HepG2 (cell line): ENCODE results near the gene ZNF771. TPM values are rescaled to one million over a fixed set of nuclear protein-coding genes. Genes with fewer than 3 reads are reported as not detected.

Source experiments
- BORCS8-MEF2B ChIP-seq: sonication (generic); formaldehyde crosslinking; IDR thresholded peaks from 2 replicates; pipeline ENCODE4 v1.8.0; 2022; ENCODE audit warnings: mild to moderate bottlenecking, missing genetic modification reagents
- DR1 ChIP-seq: sonication (generic); formaldehyde crosslinking; IDR thresholded peaks from 2 replicates; pipeline ENCODE4 v1.8.0; 2021; ENCODE audit warnings: mild to moderate bottlenecking, missing genetic modification reagents, inconsistent platforms
- HHEX ChIP-seq: IDR thresholded peaks from 2 replicates; pipeline ENCODE4 v1.6.1; 2016; ENCODE audit warnings: control low read depth
- HOXA5 ChIP-seq: sonication (generic); formaldehyde crosslinking; IDR thresholded peaks from 2 replicates; pipeline ENCODE4 v1.4.0; 2020; ENCODE audit warnings: missing genetic modification reagents
- ISL2 ChIP-seq: sonication (generic); formaldehyde crosslinking; IDR thresholded peaks from 2 replicates; pipeline ENCODE4 v1.5.0; 2020; ENCODE audit warnings: missing genetic modification reagents
- KLF9 ChIP-seq: IDR thresholded peaks from 2 replicates; pipeline ENCODE4 v1.6.1; 2016; ENCODE audit warnings: low read depth
- MED13 ChIP-seq: sonication (generic); formaldehyde crosslinking; IDR thresholded peaks from 2 replicates; pipeline ENCODE4 v1.5.0; 2020; ENCODE audit warnings: missing genetic modification reagents
- MED8 ChIP-seq: sonication (generic); formaldehyde crosslinking; IDR thresholded peaks from 2 replicates; pipeline ENCODE4 v1.8.1; 2023; ENCODE audit warnings: mild to moderate bottlenecking, missing genetic modification reagents; ENCODE audit not compliant: insufficient replicate concordance
- MTA3 ChIP-seq: sonication (generic); formaldehyde crosslinking; IDR thresholded peaks from 2 replicates; pipeline ENCODE4 v1.4.0; 2020; ENCODE audit warnings: missing genetic modification reagents
- RFX3 ChIP-seq: IDR thresholded peaks from 2 replicates; pipeline ENCODE4 v1.6.1; 2016; ENCODE audit warnings: missing biosample characterization, missing genetic modification reagents
- SMAD1 ChIP-seq: sonication (generic); formaldehyde crosslinking; IDR thresholded peaks from 2 replicates; pipeline ENCODE4 v1.4.0; 2020; ENCODE audit warnings: missing genetic modification reagents, low read depth, mild to moderate bottlenecking, borderline replicate concordance
- SPEN ChIP-seq: sonication (generic); formaldehyde crosslinking; IDR thresholded peaks from 2 replicates; pipeline ENCODE4 v1.5.1; 2020; ENCODE audit warnings: low read depth, mild to moderate bottlenecking, missing genetic modification reagents
- TEAD3 ChIP-seq: optimal IDR thresholded peaks from 2 replicates; pipeline ENCODE3; 2016; ENCODE audit warnings: borderline replicate concordance
- ZFP1 ChIP-seq: IDR thresholded peaks from 2 replicates; pipeline ENCODE4 v1.6.1; 2016
- ZNF282 ChIP-seq: fragments of 450-650 bp; IDR thresholded peaks from 2 replicates; pipeline ENCODE4 v1.6.1; 2018; ENCODE audit not compliant: partially characterized antibody
- ZNF317 ChIP-seq: sonication (generic); formaldehyde crosslinking; IDR thresholded peaks from 2 replicates; pipeline ENCODE4 v1.5.0; 2020; ENCODE audit warnings: mild to moderate bottlenecking, missing genetic modification reagents
- ZNF496 ChIP-seq: sonication (generic); formaldehyde crosslinking; IDR thresholded peaks from 2 replicates; pipeline ENCODE4 v1.8.1; 2023; ENCODE audit warnings: mild to moderate bottlenecking, moderate library complexity, missing genetic modification reagents; ENCODE audit not compliant: insufficient replicate concordance
- ZNF562 ChIP-seq: sonication (generic); formaldehyde crosslinking; IDR thresholded peaks from 2 replicates; pipeline ENCODE4 v1.8.0; 2022; ENCODE audit warnings: missing genetic modification reagents, borderline replicate concordance
- ZNF839 ChIP-seq: sonication (generic); formaldehyde crosslinking; IDR thresholded peaks from 2 replicates; pipeline ENCODE4 v1.4.0; 2020; ENCODE audit warnings: missing genetic modification reagents, mild to moderate bottlenecking, borderline replicate concordance
- ZNF850 ChIP-seq: sonication (generic); formaldehyde crosslinking; conservative IDR thresholded peaks from 2 replicates; pipeline ENCODE4 v1.9.0; 2021; ENCODE audit warnings: mild to moderate bottlenecking, missing genetic modification reagents
- ZSCAN12 ChIP-seq: sonication (generic); formaldehyde crosslinking; IDR thresholded peaks from 2 replicates; pipeline ENCODE4 v1.9.0; 2021; ENCODE audit warnings: mild to moderate bottlenecking, missing genetic modification reagents
- polyA plus RNA-seq, 8 experiments: library from polyadenylated mRNA; depleted of rRNA in 3 of 8; stranded (reverse) in 7 of 8; unstranded in 1 of 8; fragments of >200 nt; fragmentation: Illumina TruSeq in 4 of 8; extraction: Trizol in 4 of 8; gene quantifications; 2 replicates each; pipeline versions ENCODE4 v1.2.1 to v1.2.3, GENCODE V29; 2011 to 2016; ENCODE audit warnings: low read depth in 4 of 8, missing spikeins in 1 of 8, mixed read lengths in 1 of 8; ENCODE audit not compliant: insufficient read depth in 1 of 8
- total RNA-seq, 5 experiments: library from RNA; depleted of rRNA; stranded (reverse); fragments of >200 nt; fragmentation: Illumina TruSeq; extraction: Trizol; gene quantifications; 2 replicates each; pipeline ENCODE4 v1.2.3, GENCODE V29; 2016; ENCODE audit warnings: low read depth in 1 of 5
- TF ChIP-seq, protein P1 (sequence below): sonication (generic); formaldehyde crosslinking; IDR thresholded peaks from 2 replicates; pipeline ENCODE4 v1.4.0; 2020; ENCODE audit warnings: mild to moderate bottlenecking, missing genetic modification reagents
- TF ChIP-seq, protein P2 (sequence below), 2 experiments: fragments of 450-650 bp in 1 of 2; sonication (generic) in 1 of 2; formaldehyde crosslinking; IDR thresholded peaks; 2 replicates each; pipeline versions ENCODE4 v1.5.0 to v1.8.0; 2020 to 2022; ENCODE audit warnings: mild to moderate bottlenecking in 1 of 2, missing genetic modification reagents in 1 of 2
- TF ChIP-seq, protein P3 (sequence below): sonication (generic); formaldehyde crosslinking; IDR thresholded peaks from 2 replicates; pipeline ENCODE4 v1.4.0; 2020; ENCODE audit warnings: low read depth, mild to moderate bottlenecking, missing genetic modification reagents
- TF ChIP-seq, protein P4 (sequence below): sonication (generic); formaldehyde crosslinking; IDR thresholded peaks from 2 replicates; pipeline ENCODE4 v1.5.0; 2020; ENCODE audit warnings: missing genetic modification reagents, mild to moderate bottlenecking, borderline replicate concordance
- TF ChIP-seq, protein P5 (sequence below): sonication (generic); formaldehyde crosslinking; IDR thresholded peaks from 2 replicates; pipeline ENCODE4 v1.8.0; 2022; ENCODE audit warnings: missing genetic modification reagents, mild to moderate bottlenecking, borderline replicate concordance

Gene ZNF771
- total and polyA plus RNA-seq, 2 of the 13 experiments (the other 11 are each of a cell fraction or from before 2014, with no cell fraction given) = 5.0 to 11.8 TPM

GRCh38 chr16:30394592-30395154, 12.7 kb upstream of the ZNF771 start (continued):
- TF ChIP-seq MED13 (CRISPR knock-in tag) (no peak), ZNF496 (no peak), ZSCAN12 (CRISPR knock-in tag) (0 out of 2 replicates have a peak, but pooled peaks have one; percentile 20), MED8 (CRISPR knock-in tag) (no peak), ZNF317 (no peak), RFX3 (CRISPR knock-in tag) (no peak), SMAD1 (CRISPR knock-in tag) (no peak; the same call in 1 of the 2 replicates), HHEX (CRISPR knock-in tag) (no peak), ZNF850 (CRISPR knock-in tag) (no peak), KLF9 (CRISPR knock-in tag) (no peak), MTA3 (CRISPR knock-in tag) (no peak), ZNF282 (no peak), ZFP1 (CRISPR knock-in tag) (no peak), BORCS8-MEF2B (CRISPR knock-in tag) (no peak), SPEN (CRISPR knock-in tag) (no peak), TEAD3 (CRISPR knock-in tag) (no peak), ZNF562 (CRISPR knock-in tag) (no peak), ISL2 (no peak), ZNF839 (CRISPR knock-in tag) (0 out of 2 replicates have a peak, but pooled peaks have one; percentile 32), HOXA5 (CRISPR knock-in tag) (no peak), DR1 (CRISPR knock-in tag) (no peak)
- TF ChIP-seq, protein P1, sequence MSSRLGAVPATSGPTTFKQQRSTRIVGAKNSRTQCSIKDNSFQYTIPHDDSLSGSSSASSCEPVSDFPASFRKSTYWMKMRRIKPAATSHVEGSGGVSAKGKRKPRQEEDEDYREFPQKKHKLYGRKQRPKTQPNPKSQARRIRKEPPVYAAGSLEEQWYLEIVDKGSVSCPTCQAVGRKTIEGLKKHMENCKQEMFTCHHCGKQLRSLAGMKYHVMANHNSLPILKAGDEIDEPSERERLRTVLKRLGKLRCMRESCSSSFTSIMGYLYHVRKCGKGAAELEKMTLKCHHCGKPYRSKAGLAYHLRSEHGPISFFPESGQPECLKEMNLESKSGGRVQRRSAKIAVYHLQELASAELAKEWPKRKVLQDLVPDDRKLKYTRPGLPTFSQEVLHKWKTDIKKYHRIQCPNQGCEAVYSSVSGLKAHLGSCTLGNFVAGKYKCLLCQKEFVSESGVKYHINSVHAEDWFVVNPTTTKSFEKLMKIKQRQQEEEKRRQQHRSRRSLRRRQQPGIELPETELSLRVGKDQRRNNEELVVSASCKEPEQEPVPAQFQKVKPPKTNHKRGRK (CRISPR knock-in tag) = no peak
- TF ChIP-seq, protein P2, sequence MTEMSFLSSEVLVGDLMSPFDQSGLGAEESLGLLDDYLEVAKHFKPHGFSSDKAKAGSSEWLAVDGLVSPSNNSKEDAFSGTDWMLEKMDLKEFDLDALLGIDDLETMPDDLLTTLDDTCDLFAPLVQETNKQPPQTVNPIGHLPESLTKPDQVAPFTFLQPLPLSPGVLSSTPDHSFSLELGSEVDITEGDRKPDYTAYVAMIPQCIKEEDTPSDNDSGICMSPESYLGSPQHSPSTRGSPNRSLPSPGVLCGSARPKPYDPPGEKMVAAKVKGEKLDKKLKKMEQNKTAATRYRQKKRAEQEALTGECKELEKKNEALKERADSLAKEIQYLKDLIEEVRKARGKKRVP (CRISPR knock-in tag; IDR thresholded peaks at IDR 0.05) = no peak
- TF ChIP-seq, protein P3, sequence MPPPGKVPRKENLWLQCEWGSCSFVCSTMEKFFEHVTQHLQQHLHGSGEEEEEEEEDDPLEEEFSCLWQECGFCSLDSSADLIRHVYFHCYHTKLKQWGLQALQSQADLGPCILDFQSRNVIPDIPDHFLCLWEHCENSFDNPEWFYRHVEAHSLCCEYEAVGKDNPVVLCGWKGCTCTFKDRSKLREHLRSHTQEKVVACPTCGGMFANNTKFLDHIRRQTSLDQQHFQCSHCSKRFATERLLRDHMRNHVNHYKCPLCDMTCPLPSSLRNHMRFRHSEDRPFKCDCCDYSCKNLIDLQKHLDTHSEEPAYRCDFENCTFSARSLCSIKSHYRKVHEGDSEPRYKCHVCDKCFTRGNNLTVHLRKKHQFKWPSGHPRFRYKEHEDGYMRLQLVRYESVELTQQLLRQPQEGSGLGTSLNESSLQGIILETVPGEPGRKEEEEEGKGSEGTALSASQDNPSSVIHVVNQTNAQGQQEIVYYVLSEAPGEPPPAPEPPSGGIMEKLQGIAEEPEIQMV (CRISPR knock-in tag) = no peak
- TF ChIP-seq, protein P4, sequence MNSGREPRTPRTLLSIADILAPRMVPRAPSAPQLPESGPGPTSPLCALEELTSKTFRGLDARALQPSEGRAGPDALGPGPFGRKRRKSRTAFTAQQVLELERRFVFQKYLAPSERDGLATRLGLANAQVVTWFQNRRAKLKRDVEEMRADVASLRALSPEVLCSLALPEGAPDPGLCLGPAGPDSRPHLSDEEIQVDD (CRISPR knock-in tag) = no peak
- TF ChIP-seq, protein P5, sequence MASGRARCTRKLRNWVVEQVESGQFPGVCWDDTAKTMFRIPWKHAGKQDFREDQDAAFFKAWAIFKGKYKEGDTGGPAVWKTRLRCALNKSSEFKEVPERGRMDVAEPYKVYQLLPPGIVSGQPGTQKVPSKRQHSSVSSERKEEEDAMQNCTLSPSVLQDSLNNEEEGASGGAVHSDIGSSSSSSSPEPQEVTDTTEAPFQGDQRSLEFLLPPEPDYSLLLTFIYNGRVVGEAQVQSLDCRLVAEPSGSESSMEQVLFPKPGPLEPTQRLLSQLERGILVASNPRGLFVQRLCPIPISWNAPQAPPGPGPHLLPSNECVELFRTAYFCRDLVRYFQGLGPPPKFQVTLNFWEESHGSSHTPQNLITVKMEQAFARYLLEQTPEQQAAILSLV = no peak
